Neutrophil (primary cell): ENCODE results near the gene NDRG3.
A peak's percentile ranks its signal among the peaks of the same experiment; 100 is the strongest.

Source experiments
- H3K27ac ChIP-seq: fragments of 200-600 bp; sonication (generic); 2 replicates; pipeline ENCODE4 v1.5.1; 2016; ENCODE audit warnings: mild to moderate bottlenecking, moderate library complexity
- H3K27me3 ChIP-seq: fragments of 200-600 bp; sonication (generic); 2 replicates; pipeline ENCODE4 v1.6.0; 2016; ENCODE audit warnings: mild to moderate bottlenecking
- H3K36me3 ChIP-seq: fragments of 200-600 bp; sonication (generic); 2 replicates; pipeline ENCODE4 v1.5.1; 2017
- H3K4me1 ChIP-seq, 2 experiments: fragments of 200-600 bp in 1 of 2; sonication (generic) in 1 of 2; 1 replicate in 1 of 2; 2 replicates in 1 of 2; pipeline versions ENCODE4 v1.5.1 to v1.6.1; 2013 to 2016; ENCODE audit warnings: low read depth in 1 of 2, low read length in 1 of 2, mild to moderate bottlenecking in 1 of 2, moderate library complexity in 1 of 2; ENCODE audit not compliant: control insufficient read depth in 1 of 2, insufficient read depth in 1 of 2
- H3K4me3 ChIP-seq, 2 experiments: fragments of 200-600 bp in 1 of 2; sonication (generic) in 1 of 2; 1 replicate in 1 of 2; 2 replicates in 1 of 2; pipeline ENCODE4 v1.5.1; 2013 to 2016; ENCODE audit warnings: low read depth in 1 of 2, low read length in 1 of 2, mild to moderate bottlenecking in 1 of 2, moderate library complexity in 1 of 2
- H3K9me3 ChIP-seq: fragments of 200-600 bp; sonication (generic); 2 replicates; pipeline ENCODE4 v1.5.1; 2016
- TF ChIP-seq, protein P1 (sequence below): fragments of 200-600 bp; sonication (generic); IDR thresholded peaks from 2 replicates; pipeline ENCODE4 v1.5.1; 2016; ENCODE audit warnings: antibody characterized with exemption

NDRG3 gene

DNA sequence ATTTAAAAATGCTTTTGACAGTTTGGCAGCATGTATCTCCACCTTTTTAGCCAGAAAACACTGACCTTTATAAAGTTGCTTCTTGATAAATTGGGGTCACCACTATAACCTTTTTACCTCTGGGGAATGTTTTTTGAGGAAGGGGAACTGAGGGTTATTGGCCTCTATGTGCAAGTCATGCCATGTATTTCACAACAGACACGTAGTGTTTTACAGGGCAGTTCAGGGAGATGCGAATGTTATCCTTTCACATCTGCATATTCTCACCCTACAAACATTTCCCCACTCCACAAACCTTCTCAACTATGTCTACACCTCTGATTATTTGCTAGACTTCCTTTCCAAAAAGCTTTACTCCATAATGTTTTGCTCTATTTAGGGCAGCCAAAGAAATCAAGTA lies 82.9 kb downstream of the NDRG3 start:
- Histone ChIP-seq H3K9me3 (no peaks in the 10 kb centered on the region), H3K27me3 (no peaks in the 10 kb centered on the region), H3K36me3 (peaks cover 3% of the 10 kb centered on the region), H3K4me3 (peak overlapping the region in 1 of 2 experiments; percentile 3), H3K27ac (peak overlapping the region; percentile 77), H3K4me1 (peaks cover 17 to 24% of the 10 kb centered on the region in 2 experiments)
- TF ChIP-seq, protein P1, sequence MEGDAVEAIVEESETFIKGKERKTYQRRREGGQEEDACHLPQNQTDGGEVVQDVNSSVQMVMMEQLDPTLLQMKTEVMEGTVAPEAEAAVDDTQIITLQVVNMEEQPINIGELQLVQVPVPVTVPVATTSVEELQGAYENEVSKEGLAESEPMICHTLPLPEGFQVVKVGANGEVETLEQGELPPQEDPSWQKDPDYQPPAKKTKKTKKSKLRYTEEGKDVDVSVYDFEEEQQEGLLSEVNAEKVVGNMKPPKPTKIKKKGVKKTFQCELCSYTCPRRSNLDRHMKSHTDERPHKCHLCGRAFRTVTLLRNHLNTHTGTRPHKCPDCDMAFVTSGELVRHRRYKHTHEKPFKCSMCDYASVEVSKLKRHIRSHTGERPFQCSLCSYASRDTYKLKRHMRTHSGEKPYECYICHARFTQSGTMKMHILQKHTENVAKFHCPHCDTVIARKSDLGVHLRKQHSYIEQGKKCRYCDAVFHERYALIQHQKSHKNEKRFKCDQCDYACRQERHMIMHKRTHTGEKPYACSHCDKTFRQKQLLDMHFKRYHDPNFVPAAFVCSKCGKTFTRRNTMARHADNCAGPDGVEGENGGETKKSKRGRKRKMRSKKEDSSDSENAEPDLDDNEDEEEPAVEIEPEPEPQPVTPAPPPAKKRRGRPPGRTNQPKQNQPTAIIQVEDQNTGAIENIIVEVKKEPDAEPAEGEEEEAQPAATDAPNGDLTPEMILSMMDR = no peak

DNA sequence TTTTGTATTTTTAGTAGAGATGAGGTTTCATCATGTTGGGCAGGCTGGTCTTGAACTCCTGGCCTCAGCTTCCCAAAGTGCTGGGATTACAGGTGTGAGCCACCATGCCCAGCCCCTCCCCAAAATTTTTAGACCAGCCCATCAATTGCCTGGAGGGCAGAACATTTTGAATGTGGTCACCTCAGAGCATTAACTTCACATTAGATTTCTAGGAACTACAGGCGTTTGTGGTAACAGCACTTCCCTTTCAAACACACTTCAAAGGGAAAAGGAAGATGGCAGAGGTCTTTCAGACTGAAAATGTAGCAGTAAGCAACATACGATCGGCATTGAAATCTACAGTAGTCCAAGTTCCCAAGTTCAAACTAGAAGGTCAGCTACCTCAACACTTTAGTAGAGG lies 87.6 kb downstream of the NDRG3 start:
- no peak overlapping the region for H3K4me3 ChIP-seq
- no peak overlapping the region for H3K27ac ChIP-seq
- no peaks in the 10 kb centered on the region for H3K27me3 ChIP-seq
- H3K4me1 ChIP-seq = peaks cover 11 to 18% of the 10 kb centered on the region in 2 experiments
- TF ChIP-seq, protein P1 = no peak
- peaks cover 15% of the 10 kb centered on the region for H3K36me3 ChIP-seq
- no peaks in the 10 kb centered on the region for H3K9me3 ChIP-seq

DNA sequence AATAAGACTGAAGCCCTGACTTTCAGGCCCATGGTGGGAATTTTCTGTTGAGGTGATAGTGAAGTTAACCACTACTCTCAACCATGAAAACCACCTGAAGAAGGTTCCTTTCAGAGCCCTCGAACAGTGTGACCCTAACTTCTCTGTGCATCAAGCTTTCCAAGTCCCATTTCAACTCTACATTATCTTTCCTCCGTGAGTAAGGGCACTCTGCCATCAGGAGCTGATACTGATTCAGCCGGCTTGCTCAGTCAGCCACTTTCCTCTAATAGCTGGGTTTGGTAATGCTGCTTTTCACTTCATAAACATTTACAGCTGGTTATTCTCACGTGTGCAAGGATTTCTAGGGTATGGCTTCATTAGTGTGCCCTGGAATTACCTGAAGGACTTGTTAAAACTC lies 89.2 kb downstream of the NDRG3 start:
- Histone ChIP-seq H3K4me1 (peaks cover 0 to 6% of the 10 kb centered on the region in 2 experiments), H3K27me3 (no peaks in the 10 kb centered on the region), H3K9me3 (no peaks in the 10 kb centered on the region), H3K27ac (no peak overlapping the region), H3K4me3 (no peak overlapping the region), H3K36me3 (peaks cover 26% of the 10 kb centered on the region)
- TF ChIP-seq, protein P1 = no peak

DNA sequence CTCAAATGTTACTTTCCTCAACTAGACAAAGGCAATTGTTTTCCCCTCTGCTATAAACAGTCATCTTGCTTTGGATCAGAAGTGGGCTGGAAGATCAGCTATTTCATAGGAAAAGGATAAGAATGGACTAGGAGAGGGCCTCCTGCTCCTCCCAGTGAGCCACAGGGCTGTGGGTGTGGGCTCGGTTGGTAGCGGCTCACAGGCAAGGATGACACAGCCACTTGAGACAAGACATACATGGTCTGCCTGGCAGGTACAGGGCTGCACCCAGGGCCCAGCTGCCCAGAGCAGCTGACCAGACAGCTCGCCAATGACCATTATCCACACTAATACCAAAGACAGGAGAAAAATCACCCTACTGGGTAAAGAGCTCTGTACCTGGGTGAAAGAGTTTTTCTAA lies 90.9 kb downstream of the NDRG3 start:
- no peak overlapping the region for H3K27ac ChIP-seq

DNA sequence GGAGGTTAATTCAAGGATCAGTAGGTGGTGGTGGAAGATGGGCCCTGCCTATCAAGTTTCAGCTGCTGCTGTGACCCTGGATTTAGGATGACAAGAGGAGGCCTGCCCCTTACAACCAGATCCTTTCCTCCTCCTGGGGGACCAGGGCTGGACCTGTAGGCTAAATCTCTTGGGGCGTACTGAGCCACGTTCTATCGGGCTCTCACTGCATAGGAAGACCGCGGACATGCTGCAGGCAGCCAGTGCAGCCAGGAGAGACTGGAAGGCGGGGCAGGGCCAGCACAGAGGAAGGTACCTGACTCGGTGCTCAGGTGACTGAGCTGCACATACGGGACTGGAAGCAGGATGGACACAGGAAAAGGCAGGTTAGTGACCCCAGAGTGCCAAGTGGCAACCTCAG lies 91.4 kb downstream of the NDRG3 start:
- peaks cover 31% of the 10 kb centered on the region for H3K36me3 ChIP-seq
- peaks cover 0 to 6% of the 10 kb centered on the region in 2 experiments for H3K4me1 ChIP-seq
- no peaks in the 10 kb centered on the region for H3K9me3 ChIP-seq
- H3K4me3 ChIP-seq = no peak overlapping the region
- no peak overlapping the region for H3K27ac ChIP-seq
- H3K27me3 ChIP-seq = no peaks in the 10 kb centered on the region
- TF ChIP-seq, protein P1 = no peak

More for the DNA sequence above, 90.9 kb downstream of the NDRG3 start:
- TF ChIP-seq, protein P1 = no peak
- H3K4me1 ChIP-seq = peaks cover 0 to 6% of the 10 kb centered on the region in 2 experiments
- no peaks in the 10 kb centered on the region for H3K27me3 ChIP-seq
- no peaks in the 10 kb centered on the region for H3K9me3 ChIP-seq
- peaks cover 31% of the 10 kb centered on the region for H3K36me3 ChIP-seq
- H3K4me3 ChIP-seq = no peak overlapping the region

DNA sequence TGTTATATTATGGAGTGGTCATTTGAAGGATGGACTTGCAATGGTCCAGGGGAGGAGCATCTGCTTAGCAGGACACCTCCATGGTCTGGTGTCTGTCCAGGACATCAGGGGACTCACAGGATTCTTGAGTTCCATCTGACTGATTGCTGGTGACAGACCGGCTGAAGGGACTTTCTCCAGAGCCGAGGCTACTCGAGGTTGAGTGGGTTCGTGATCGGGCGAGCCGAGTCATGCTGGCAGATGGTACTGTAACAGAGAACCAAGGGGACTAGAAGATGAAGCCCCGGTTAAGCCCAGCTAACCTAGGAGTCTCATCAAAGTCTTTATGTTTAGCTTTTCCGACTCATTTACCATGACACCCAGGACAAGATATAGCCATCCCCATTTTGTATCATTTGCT lies 92.4 kb downstream of the NDRG3 start:
- no peak overlapping the region for H3K4me3 ChIP-seq
- TF ChIP-seq, protein P1 = no peak
- H3K4me1 ChIP-seq = peaks cover 0 to 5% of the 10 kb centered on the region in 2 experiments
- H3K27ac ChIP-seq = no peak overlapping the region
- no peaks in the 10 kb centered on the region for H3K27me3 ChIP-seq
- peaks cover 28% of the 10 kb centered on the region for H3K36me3 ChIP-seq
- no peaks in the 10 kb centered on the region for H3K9me3 ChIP-seq
